Keratinocyte (primary cell): ENCODE data around the gene NDUFS7.

Source experiments
- CTCF ChIP-seq, 3 experiments: IDR thresholded peaks in 1 of 3; conservative IDR thresholded peaks in 1 of 3; optimal IDR thresholded peaks in 1 of 3; 2 replicates in 2 of 3; 3 replicates in 1 of 3; pipeline versions ENCODE3 to v1.5.1; 2011; ENCODE audit warnings: low read length in 3 of 3, mild to moderate bottlenecking in 3 of 3, moderate library complexity in 2 of 3, control low read depth in 1 of 3, inconsistent platforms in 1 of 3; ENCODE audit not compliant: insufficient read depth in 2 of 3; ENCODE audit errors: extremely low read depth in 1 of 3
- EZH2 ChIP-seq: IDR thresholded peaks from one replicate; pipeline ENCODE4 v1.6.1; 2012; ENCODE audit warnings: inconsistent platforms, mild to moderate bottlenecking, low read length, moderate library complexity

- TF ChIP-seq CTCF (optimal IDR thresholded peaks at IDR 0.05 in 1 of 3, IDR thresholded peaks at IDR 0.05 in 1 of 3, conservative IDR thresholded peaks at IDR 0.05 in 1 of 3; ENCODE audit: extremely low read depth in 1 of 3, insufficient read depth in 2 of 3, low read length in 3 of 3), result no peak
- TF ChIP-seq EZH2, result no peak
These were observed 16.8 kb downstream of the NDUFS7 start for GRCh38 chr19:1400281-1401137.
